IMR-90 (cell line): ENCODE results near the gene SOX8. TPM values are rescaled to one million over a fixed set of nuclear protein-coding genes. Genes with fewer than 3 reads are reported as not detected.

ENCODE experiments used
- ATAC-seq: fragments of 200-7000 bp; cut with Tn5 transposase; 2 replicates; pipeline ENCODE4 v1.9.1; 2020; ENCODE audit warnings: low read depth, mild to moderate bottlenecking, moderate library complexity
- BruUV-seq: library from RNA; stranded (reverse); fragments of 400-500 nt; replicated peaks from 2 replicates; lab custom pipeline; 2021; lab: Mats Ljungman, UMichigan
- CTCF ChIA-PET: fragments of 300-600 bp; formaldehyde crosslinking; extraction: SDS; loops from one replicate; lab custom pipeline; 2021; ENCODE audit warnings: antibody characterized with exemption; lab: Yijun Ruan, JAX
- POLR2A ChIA-PET: fragments of 300-600 bp; sonication (Branson Sonifier 250); formaldehyde crosslinking; loops from one replicate; lab custom pipeline; 2022; ENCODE audit warnings: antibody characterized with exemption; ENCODE audit not compliant: unreplicated experiment; lab: Charles Lee
- DNase-seq: peaks from one replicate; pipeline ENCODE4 v3.0.0; 2013
- H2AFZ ChIP-seq: replicated peaks from 2 replicates; pipeline ENCODE3; 2013; ENCODE audit warnings: low read length, mild to moderate bottlenecking; ENCODE audit not compliant: poor library complexity
- H2AK5ac ChIP-seq: 2 replicates; pipeline ENCODE4 v1.6.1; 2013; ENCODE audit warnings: low read depth, low read length, inconsistent platforms
- H2AK9ac ChIP-seq: replicated peaks from 2 replicates; pipeline ENCODE3; 2013; ENCODE audit warnings: mild to moderate bottlenecking, low read depth, low read length, moderate library complexity; ENCODE audit not compliant: poor library complexity
- H2BK120ac ChIP-seq: 2 replicates; pipeline ENCODE4 v1.6.1; 2013; ENCODE audit warnings: low read depth, low read length, inconsistent platforms
- H2BK15ac ChIP-seq: 3 replicates; pipeline ENCODE4 v1.6.1; 2013; ENCODE audit warnings: low read depth, low read length, inconsistent platforms
- H2BK20ac ChIP-seq: 2 replicates; pipeline ENCODE4 v1.6.1; 2013; ENCODE audit warnings: low read depth, mild to moderate bottlenecking, inconsistent platforms, low read length, moderate library complexity
- H2BK5ac ChIP-seq: 2 replicates; pipeline ENCODE4 v1.6.1; 2013; ENCODE audit warnings: mild to moderate bottlenecking, low read depth, low read length, inconsistent platforms; ENCODE audit not compliant: poor library complexity, severe bottlenecking
- H3K14ac ChIP-seq: replicated peaks from 2 replicates; pipeline ENCODE4 v1.6.1; 2013; ENCODE audit warnings: low read depth, low read length, inconsistent platforms
- H3K18ac ChIP-seq: 2 replicates; pipeline ENCODE4 v1.6.1; 2013; ENCODE audit warnings: low read depth, low read length, control low read depth
- H3K23ac ChIP-seq: 2 replicates; pipeline ENCODE4 v1.6.1; 2013; ENCODE audit warnings: low read depth, low read length, inconsistent platforms
- H3K27ac ChIP-seq: 2 replicates; pipeline ENCODE4 v1.5.1; 2013; ENCODE audit warnings: mild to moderate bottlenecking, control low read depth, low read length; ENCODE audit not compliant: insufficient read depth
- H3K27me3 ChIP-seq: 2 replicates; pipeline ENCODE4 v1.6.1; 2013; ENCODE audit warnings: low read length; ENCODE audit not compliant: control insufficient read depth, insufficient read depth
- H3K36me3 ChIP-seq: 2 replicates; pipeline ENCODE4 v1.6.1; 2013; ENCODE audit warnings: low read length, mixed read lengths; ENCODE audit not compliant: control insufficient read depth, insufficient read depth
- H3K4ac ChIP-seq: 2 replicates; pipeline ENCODE4 v1.6.1; 2013; ENCODE audit warnings: low read depth, low read length, inconsistent platforms
- H3K4me1 ChIP-seq: 2 replicates; pipeline ENCODE4 v1.6.1; 2013; ENCODE audit warnings: low read length, mixed read lengths; ENCODE audit not compliant: control insufficient read depth, insufficient read depth
- H3K4me2 ChIP-seq: 2 replicates; pipeline ENCODE4 v1.6.1; 2013; ENCODE audit warnings: low read depth, mild to moderate bottlenecking, control low read depth, low read length, moderate library complexity
- H3K4me3 ChIP-seq: 2 replicates; pipeline ENCODE4 v1.5.1; 2013; ENCODE audit warnings: low read depth, mild to moderate bottlenecking, control low read depth, low read length, moderate library complexity; ENCODE audit not compliant: insufficient read depth
- H3K56ac ChIP-seq: 2 replicates; pipeline ENCODE4 v1.6.1; 2013; ENCODE audit warnings: low read length, inconsistent platforms; ENCODE audit not compliant: insufficient read depth; ENCODE audit errors: extremely low read depth
- H3K79me1 ChIP-seq, 2 experiments: 2 replicates each; pipeline ENCODE4 v1.6.1; 2013; ENCODE audit warnings: low read length in 2 of 2, inconsistent platforms in 1 of 2, low read depth in 1 of 2
- H3K9ac ChIP-seq: 2 replicates; pipeline ENCODE4 v1.6.1; 2013; ENCODE audit warnings: low read depth, low read length, control low read depth
- H3K9me1 ChIP-seq: 2 replicates; pipeline ENCODE4 v1.6.1; 2013; ENCODE audit warnings: low read length, inconsistent platforms; ENCODE audit not compliant: insufficient read depth
- H3K9me3 ChIP-seq: 2 replicates; pipeline ENCODE4 v1.6.1; 2013; ENCODE audit warnings: low read length; ENCODE audit not compliant: control insufficient read depth, insufficient read depth
- H4K20me1 ChIP-seq: 2 replicates; pipeline ENCODE4 v1.6.1; 2013; ENCODE audit warnings: low read length, inconsistent platforms; ENCODE audit not compliant: insufficient read depth
- H4K5ac ChIP-seq: 2 replicates; pipeline ENCODE4 v1.6.1; 2013; ENCODE audit warnings: mild to moderate bottlenecking, low read depth, low read length, control low read depth
- H4K8ac ChIP-seq, 2 experiments: 2 replicates each; pipeline ENCODE4 v1.6.1; 2013; ENCODE audit warnings: low read depth in 2 of 2, low read length in 2 of 2, control low read depth in 1 of 2, inconsistent platforms in 1 of 2
- H4K91ac ChIP-seq: 2 replicates; pipeline ENCODE4 v1.6.1; 2013; ENCODE audit warnings: low read depth, low read length, inconsistent platforms; ENCODE audit not compliant: insufficient read depth
- BHLHE40 ChIP-seq: fragments of 150-350 bp; IDR thresholded peaks from 2 replicates; pipeline ENCODE4 v1.6.1; 2016; ENCODE audit warnings: mild to moderate bottlenecking, low read depth, low read length
- ELK1 ChIP-seq: fragments of 150-350 bp; IDR thresholded peaks from 2 replicates; pipeline ENCODE4 v1.6.1; 2016; ENCODE audit warnings: low read depth, mild to moderate bottlenecking, low read length, moderate library complexity, borderline replicate concordance
- MXI1 ChIP-seq: IDR thresholded peaks from 2 replicates; pipeline ENCODE4 v1.6.1; 2012; ENCODE audit warnings: low read depth, mild to moderate bottlenecking, low read length, moderate library complexity, borderline replicate concordance
- USF2 ChIP-seq: fragments of 150-350 bp; IDR thresholded peaks from 2 replicates; pipeline ENCODE4 v1.6.1; 2017; ENCODE audit warnings: mild to moderate bottlenecking, antibody characterized with exemption, low read length, low read depth
- WGBS, 2 experiments: methylation state at CpG; one replicate each; pipeline versions ENCODE4 v1.1.5 to v1.1.7; 2013; ENCODE audit warnings: missing lambda C conversion rate in 2 of 2; ENCODE audit not compliant: insufficient read length in 1 of 2; ENCODE audit errors: extremely low coverage in 2 of 2; 5-methylcytosine and 5-hydroxymethylcytosine counted together
- dilution Hi-C: fragments of 300-500 bp; cut with HindIII; formaldehyde crosslinking; loops from one replicate; pipeline ENCODE4 v1.14.3; 2018; ENCODE audit warnings: low sequenced_read_pairs; ENCODE audit not compliant: unreplicated experiment
- in situ Hi-C: fragments of 300-500 bp; cut with MboI; formaldehyde crosslinking; loops from 3 replicates; pipeline ENCODE4 v1.14.3; 2019; ENCODE audit warnings: low sequenced_read_pairs, inconsistent platforms, mixed read lengths
- intact Hi-C: fragments of 100-400 bp; cut with micrococcal nuclease; formaldehyde crosslinking; loops from 2 replicates; pipeline ENCODE4 v1.10.0; 2022
- polyA plus RNA-seq, 3 experiments: library from polyadenylated mRNA; depleted of rRNA; stranded (reverse); fragments of >200 nt; gene quantifications; 2 replicates each; pipeline ENCODE4 v1.2.3, GENCODE V29; 2012; ENCODE audit warnings: low replicate concordance in 1 of 3
- total RNA-seq: library from RNA; depleted of rRNA; stranded (reverse); fragments of >200 nt; gene quantifications from 2 replicates; pipeline ENCODE4 v1.2.3, GENCODE V29; 2012

SOX8 gene
- total and polyA plus RNA-seq, 2 of the 4 experiments (the other 2 are of a cell fraction), result under 0.01 to 0.26 TPM

- no peak for ATAC-seq
- 51% methylated on average over 3 of the region's 3 CpGs; no CpG with 5 or more reads in 1 of the 2 experiments for WGBS, 2 experiments
- intact Hi-C loops (no loop called here), dilution Hi-C loops (no loop called here), in situ Hi-C loops (no loop called here)
- Histone ChIP-seq H3K27ac (no peak overlapping the region), H3K9ac (no peak overlapping the region), H3K9me3 (peaks cover 27% of the 10 kb centered on the region), H2BK120ac (no peak overlapping the region), H4K91ac (no peak overlapping the region), H2AK9ac (no peak overlapping the region), H3K4me1 (no peaks in the 10 kb centered on the region), H3K56ac (no peak overlapping the region), H4K8ac (no peak overlapping the region), H2BK5ac (peak overlapping the region; percentile 26), H2BK15ac (no peak overlapping the region), H2AFZ (no peak overlapping the region), H3K36me3 (no peaks in the 10 kb centered on the region), H3K14ac (no peak overlapping the region), H2AK5ac (no peak overlapping the region), H2BK20ac (no peak overlapping the region), H3K4me2 (no peak overlapping the region), H3K9me1 (no peaks in the 10 kb centered on the region), H3K23ac (no peak overlapping the region), H3K4me3 (no peak overlapping the region), H3K4ac (no peak overlapping the region), H3K27me3 (peaks cover 45% of the 10 kb centered on the region), H4K5ac (no peak overlapping the region), H3K79me1 (no peaks in the 10 kb centered on the region), H4K20me1 (no peaks in the 10 kb centered on the region), H3K18ac (no peak overlapping the region)
- no peak for DNase-seq
- TF ChIP-seq USF2 (no peak), ELK1 (no peak), MXI1 (no peak), BHLHE40 (no peak)
- ChIA-PET CTCF (no interaction called here), POLR2A (no interaction called here)
- no TSS peak for BruUV-seq
Observed at GRCh38 chr16:993731-994130, 12.2 kb downstream of the SOX8 start.
